OCI-LY1 (cell line): ENCODE measurements around the gene TLDC2.

Experiments used
- H2AFZ ChIP-seq: fragments of 200-600 bp; sonication (generic), shearing (Covaris generic); 2 replicates; pipeline ENCODE4 v1.6.0; 2014; ENCODE audit warnings: antibody characterized with exemption, mild to moderate bottlenecking, low read length
- H3F3A ChIP-seq: fragments of 200-600 bp; sonication (generic), shearing (Covaris generic); 2 replicates; pipeline ENCODE4 v1.6.0; 2014; ENCODE audit warnings: mild to moderate bottlenecking, antibody characterized with exemption, low read length, moderate library complexity; ENCODE audit not compliant: insufficient read depth
- H3K27ac ChIP-seq: fragments of 200-600 bp; sonication (generic); 2 replicates; pipeline ENCODE4 v1.5.1; 2014; ENCODE audit warnings: low read length, mixed run types, mild to moderate bottlenecking, low read depth; ENCODE audit not compliant: poor library complexity, severe bottlenecking
- H3K27me3 ChIP-seq: fragments of 200-600 bp; sonication (generic); 2 replicates; pipeline ENCODE4 v1.6.0; 2014; ENCODE audit warnings: antibody characterized with exemption, mild to moderate bottlenecking, low read length, moderate library complexity; ENCODE audit not compliant: insufficient read depth
- H3K36me3 ChIP-seq: fragments of 200-600 bp; sonication (generic); 2 replicates; pipeline ENCODE4 v1.6.1; 2014; ENCODE audit warnings: mild to moderate bottlenecking, antibody characterized with exemption, low read length, moderate library complexity, mixed read lengths; ENCODE audit not compliant: insufficient read depth
- H3K4me1 ChIP-seq: fragments of 200-600 bp; sonication (generic); 2 replicates; pipeline ENCODE4 v1.5.1; 2014; ENCODE audit warnings: mild to moderate bottlenecking, low read length, moderate library complexity; ENCODE audit not compliant: insufficient read depth, severe bottlenecking
- H3K4me2 ChIP-seq: fragments of 200-600 bp; sonication (generic), shearing (Covaris generic); 2 replicates; pipeline ENCODE4 v1.6.1; 2014; ENCODE audit warnings: low read length
- H3K4me3 ChIP-seq: fragments of 200-600 bp; sonication (generic); 2 replicates; pipeline ENCODE4 v1.5.1; 2014; ENCODE audit warnings: low read length, low read depth, mild to moderate bottlenecking, mixed read lengths; ENCODE audit not compliant: poor library complexity, severe bottlenecking
- H3K79me2 ChIP-seq: fragments of 200-600 bp; shearing (Covaris generic); 2 replicates; pipeline ENCODE4 v1.6.1; 2016; ENCODE audit warnings: mixed run types, low read length, mixed read lengths; ENCODE audit not compliant: insufficient read depth
- H3K9ac ChIP-seq: fragments of 200-600 bp; sonication (generic), shearing (Covaris generic); 2 replicates; pipeline ENCODE4 v1.6.1; 2014; ENCODE audit warnings: mild to moderate bottlenecking, low read length, mixed read lengths
- H3K9me2 ChIP-seq: fragments of 200-600 bp; sonication (generic), shearing (Covaris generic); 2 replicates; pipeline ENCODE4 v1.6.1; 2014; ENCODE audit warnings: low read depth, mild to moderate bottlenecking, low read length, mixed read lengths
- H3K9me3 ChIP-seq: fragments of 200-600 bp; shearing (Covaris generic); 2 replicates; pipeline ENCODE4 v1.6.1; 2014; ENCODE audit warnings: low read length, mixed read lengths
- H4K20me1 ChIP-seq: fragments of 200-600 bp; sonication (generic), shearing (Covaris generic); 2 replicates; pipeline ENCODE4 v1.6.0; 2016; ENCODE audit warnings: mild to moderate bottlenecking, low read length; ENCODE audit not compliant: insufficient read depth
- CTCF ChIP-seq: fragments of 200-600 bp; sonication (generic), shearing (Covaris generic); IDR thresholded peaks from 2 replicates; pipeline ENCODE4 v1.5.1; 2017; ENCODE audit warnings: mild to moderate bottlenecking, antibody characterized with exemption, low read length, moderate library complexity, mixed read lengths
- EZH2 ChIP-seq: fragments of 200-600 bp; sonication (generic), shearing (Covaris generic); IDR thresholded peaks from 2 replicates; pipeline ENCODE4 v1.8.0; 2017; ENCODE audit warnings: borderline replicate concordance, mixed run types, mild to moderate bottlenecking, antibody characterized with exemption, low read length, moderate library complexity, mixed read lengths

TLDC2 gene

GRCh38 chr20:36917943-36918342 lies 42.0 kb downstream of the TLDC2 start:
- Histone ChIP-seq H3K9me2 (no peaks in the 10 kb centered on the region), H3K4me3 (no peak overlapping the region), H3K36me3 (peaks cover 18% of the 10 kb centered on the region), H3K4me1 (no peaks in the 10 kb centered on the region), H3K9me3 (no peaks in the 10 kb centered on the region), H3K79me2 (no peaks in the 10 kb centered on the region), H3F3A (no peaks in the 10 kb centered on the region), H3K4me2 (no peak overlapping the region), H2AFZ (no peak overlapping the region), H3K27ac (no peak overlapping the region), H4K20me1 (no peaks in the 10 kb centered on the region), H3K27me3 (no peaks in the 10 kb centered on the region), H3K9ac (no peak overlapping the region)
- TF ChIP-seq CTCF (no peak), EZH2 (no peak)

GRCh38 chr20:36919715-36920333 lies 43.9 kb downstream of the TLDC2 start:
- TF ChIP-seq CTCF = peak; percentile 78
- TF ChIP-seq EZH2 = no peak
- H3K36me3 ChIP-seq = peaks cover 9% of the 10 kb centered on the region
- H3K4me1 ChIP-seq = no peaks in the 10 kb centered on the region
- no peaks in the 10 kb centered on the region for H3K27me3 ChIP-seq
- no peaks in the 10 kb centered on the region for H3K79me2 ChIP-seq
- no peak overlapping the region for H2AFZ ChIP-seq
- H3K27ac ChIP-seq = no peak overlapping the region
- no peaks in the 10 kb centered on the region for H3K9me2 ChIP-seq
- no peaks in the 10 kb centered on the region for H4K20me1 ChIP-seq
- H3F3A ChIP-seq = no peaks in the 10 kb centered on the region
- H3K4me2 ChIP-seq = no peak overlapping the region
- H3K4me3 ChIP-seq = no peak overlapping the region
- no peak overlapping the region for H3K9ac ChIP-seq
- no peaks in the 10 kb centered on the region for H3K9me3 ChIP-seq

- no peaks in the 10 kb centered on the region for H3K79me2 ChIP-seq
- TF ChIP-seq EZH2 (no peak), CTCF (no peak)
- H3K4me3 ChIP-seq = no peak overlapping the region
- no peak overlapping the region for H3K4me2 ChIP-seq
- no peaks in the 10 kb centered on the region for H3K9me2 ChIP-seq
- H4K20me1 ChIP-seq = no peaks in the 10 kb centered on the region
- H3K9me3 ChIP-seq = no peaks in the 10 kb centered on the region
- no peak overlapping the region for H2AFZ ChIP-seq
- H3K27ac ChIP-seq = no peak overlapping the region
- no peaks in the 10 kb centered on the region for H3K4me1 ChIP-seq
- H3K9ac ChIP-seq = no peak overlapping the region
- no peaks in the 10 kb centered on the region for H3K27me3 ChIP-seq
- H3F3A ChIP-seq = 0 out of 2 replicates have a peak, but pooled peaks cover 2% of the 10 kb centered on the region
- H3K36me3 ChIP-seq = peaks cover 4% of the 10 kb centered on the region
Observed at GRCh38 chr20:36920334-36920730, 44.4 kb downstream of the TLDC2 start.
